Measurements from ENCODE around the gene PAPLN.

- TF ChIP-seq CTCF (IDR thresholded peaks at IDR 0.05) (no peak), POLR2A (IDR thresholded peaks at IDR 0.05) (no peak)
Observed at GRCh38 chr14:73250781-73251500, 13.6 kb downstream of the PAPLN start.

Measured in testis (tissue), 2 donors.